ENCODE measurements around the gene ATP5MK. TPM values are rescaled to one million over a fixed set of nuclear protein-coding genes. Genes with fewer than 3 reads are reported as not detected.
A peak's percentile ranks its signal among the peaks of the same experiment; 100 is the strongest.
"Not testable (repeated sequence)": the region's sequence is repeated elsewhere in the genome, so short reads cannot be mapped to it uniquely, and the experiment has no call there.

Gene ATP5MK
- total and polyA plus RNA-seq, 7 experiments from 2014 or later, result 106 to 525 (median 123) TPM

GRCh38 chr10:103428989-103429643 is 32.8 kb upstream of the ATP5MK start:
- peak overlapping the region in 7 of 9 donors; percentile 7 to 58 (median 26) for H3K27ac Mint-ChIP-seq
- Histone ChIP-seq H3K9me3 (ENCODE audit: control insufficient read depth in 2 of 3, low read length in 3 of 3) (no peaks in the 10 kb centered on the region), H3K4me1 (ENCODE audit: control insufficient read depth in 2 of 2, insufficient read depth in 2 of 2, low read length in 2 of 2) (peaks cover 0 to 18% of the 10 kb centered on the region in 2 donors), H3K27ac (ENCODE audit: low read depth, low read length) (no peak overlapping the region), H3K4me3 (ENCODE audit: low read length) (no peak overlapping the region), H3K27me3 (ENCODE audit: control insufficient read depth in 2 of 2, insufficient read depth in 2 of 2, low read length in 2 of 2) (no peaks in the 10 kb centered on the region), H3K36me3 (ENCODE audit: control insufficient read depth in 2 of 3, insufficient read depth in 3 of 3, low read length in 3 of 3) (peaks cover 0 to 59% (median 6%) of the 10 kb centered on the region in 3 experiments)
- CTCF ChIA-PET, result no interaction called here
- peaks cover 16 to 58% (median 40%) of the 10 kb centered on the region in 7 donors for H3K4me1 Mint-ChIP-seq
- POLR2A ChIA-PET, result no interaction called here
- ATAC-seq (peak; percentile 36), DNase-seq (peak in 5 of 9 donors; percentile 26 to 37 (median 33))
- H3K27me3 Mint-ChIP-seq, result no peaks in the 10 kb centered on the region
- peaks cover 16 to 58% (median 33%) of the 10 kb centered on the region in 5 donors for H3K36me3 Mint-ChIP-seq
- intact Hi-C loops (cut with micrococcal nuclease), result loop anchor here (1.0 to 2.0 kb wide), 3 partner anchors 23 to 60 kb away; partner anchors contain the start of gene CALHM2 (in 1 of the 2)
- no peaks in the 10 kb centered on the region for H3K9me3 Mint-ChIP-seq
- H3K4me3 Mint-ChIP-seq, result peak overlapping the region; percentile 50 to 81 (median 68)

- intact Hi-C loops (cut with micrococcal nuclease), result loop anchor here in 1 of 2 donors (2.0 kb wide), 1 partner anchor 59 kb away; no protein-coding TSS in a partner anchor
- no peaks in the 10 kb centered on the region for H3K9me3 Mint-ChIP-seq
- Histone ChIP-seq H3K4me1 (ENCODE audit: control insufficient read depth in 2 of 2, insufficient read depth in 2 of 2, low read length in 2 of 2) (peaks cover 0 to 18% of the 10 kb centered on the region in 2 donors), H3K4me3 (ENCODE audit: low read length) (no peak overlapping the region), H3K27me3 (ENCODE audit: control insufficient read depth in 2 of 2, insufficient read depth in 2 of 2, low read length in 2 of 2) (no peaks in the 10 kb centered on the region), H3K27ac (ENCODE audit: low read depth, low read length) (no peak overlapping the region), H3K9me3 (ENCODE audit: control insufficient read depth in 2 of 3, low read length in 3 of 3) (no peaks in the 10 kb centered on the region), H3K36me3 (ENCODE audit: control insufficient read depth in 2 of 3, insufficient read depth in 3 of 3, low read length in 3 of 3) (peaks cover 3 to 59% (median 12%) of the 10 kb centered on the region in 3 experiments)
- no peak for ATAC-seq
- CTCF ChIA-PET, result no interaction called here
- POLR2A ChIA-PET, result no interaction called here
- H3K36me3 Mint-ChIP-seq, result peaks cover 15 to 62% (median 42%) of the 10 kb centered on the region in 5 donors
- no peak for DNase-seq
- peaks cover 16 to 53% (median 39%) of the 10 kb centered on the region in 7 donors for H3K4me1 Mint-ChIP-seq
- H3K27me3 Mint-ChIP-seq, result no peaks in the 10 kb centered on the region
- H3K27ac Mint-ChIP-seq, result peak overlapping the region in 1 of 9 donors; percentile 25
- H3K4me3 Mint-ChIP-seq, result no peak overlapping the region
These were observed 31.6 kb upstream of the ATP5MK start for GRCh38 chr10:103427866-103428265.

GRCh38 chr10:103423748-103424147 is 27.5 kb upstream of the ATP5MK start:
- DNase-seq (no peak), ATAC-seq (no peak)
- Histone ChIP-seq H3K36me3 (ENCODE audit: control insufficient read depth in 2 of 3, insufficient read depth in 3 of 3, low read length in 3 of 3) (peaks cover 22 to 83% (median 29%) of the 10 kb centered on the region in 3 experiments), H3K27ac (ENCODE audit: low read depth, low read length) (no peak overlapping the region), H3K4me1 (ENCODE audit: control insufficient read depth in 2 of 2, insufficient read depth in 2 of 2, low read length in 2 of 2) (peaks cover 0 to 3% of the 10 kb centered on the region in 2 donors), H3K4me3 (ENCODE audit: low read length) (no peak overlapping the region), H3K9me3 (ENCODE audit: control insufficient read depth in 2 of 3, low read length in 3 of 3) (no peaks in the 10 kb centered on the region), H3K27me3 (ENCODE audit: control insufficient read depth in 2 of 2, insufficient read depth in 2 of 2, low read length in 2 of 2) (no peaks in the 10 kb centered on the region)
- Mint-ChIP-seq H3K9me3 (no peaks in the 10 kb centered on the region), H3K36me3 (peaks cover 9 to 60% (median 47%) of the 10 kb centered on the region in 5 donors), H3K4me1 (peaks cover 4 to 19% (median 15%) of the 10 kb centered on the region in 7 donors), H3K27ac (peak overlapping the region in 2 of 9 donors; percentile 48 to 52), H3K27me3 (no peaks in the 10 kb centered on the region), H3K4me3 (no peak overlapping the region)
- intact Hi-C loops (cut with micrococcal nuclease), result no loop called here
- ChIA-PET POLR2A (no interaction called here), CTCF (interaction anchor here (0.7 kb wide), 1 partner anchor 320 kb away, joined by 3 read pairs; no protein-coding TSS in a partner anchor)

- peaks cover 0 to 6% (median 0%) of the 10 kb centered on the region in 7 donors for H3K4me1 Mint-ChIP-seq
- intact Hi-C loops (cut with micrococcal nuclease), result loop anchor here in 1 of 2 donors (5.0 kb wide), 1 partner anchor 33 kb away; the partner anchor contains the start of gene CALHM2
- H3K9me3 ChIP-seq (ENCODE audit: control insufficient read depth in 2 of 3, low read length in 3 of 3), result no peaks in the 10 kb centered on the region
- H3K36me3 Mint-ChIP-seq, result peaks cover 24 to 77% (median 56%) of the 10 kb centered on the region in 5 donors
- H3K27ac ChIP-seq (ENCODE audit: low read depth, low read length), result no peak overlapping the region
- POLR2A ChIA-PET, result no interaction called here
- no peaks in the 10 kb centered on the region for H3K9me3 Mint-ChIP-seq
- H3K27me3 ChIP-seq (ENCODE audit: control insufficient read depth in 2 of 2, insufficient read depth in 2 of 2, low read length in 2 of 2), result no peaks in the 10 kb centered on the region
- no peak overlapping the region for H3K4me3 Mint-ChIP-seq
- H3K36me3 ChIP-seq (ENCODE audit: control insufficient read depth in 2 of 3, insufficient read depth in 3 of 3, low read length in 3 of 3), result peaks cover 42 to 94% (median 46%) of the 10 kb centered on the region in 3 experiments
- ATAC-seq (no peak), DNase-seq (no peak)
- no peaks in the 10 kb centered on the region for H3K27me3 Mint-ChIP-seq
- H3K4me1 ChIP-seq (ENCODE audit: control insufficient read depth in 2 of 2, insufficient read depth in 2 of 2, low read length in 2 of 2), result no peaks in the 10 kb centered on the region
- no peak overlapping the region for H3K4me3 ChIP-seq (ENCODE audit: low read length)
- H3K27ac Mint-ChIP-seq, result no peak overlapping the region
- CTCF ChIA-PET, result interaction anchor here (0.6 to 7.0 kb wide), 4 partner anchors 35 to 79 kb away, joined by 3 to 99 read pairs (median 6); no protein-coding TSS in a partner anchor
These were observed 22.8 kb upstream of the ATP5MK start for GRCh38 chr10:103419101-103419500.

- intact Hi-C loops (cut with micrococcal nuclease), result loop anchor here (1.0 to 5.0 kb wide), 5 partner anchors 35 to 269 kb away; partner anchors contain the start of gene CALHM2 (in 1 of the 2)
- ChIA-PET POLR2A (interaction anchor here (0.6 kb wide), 1 partner anchor 129 kb away, joined by 3 read pairs; no protein-coding TSS in a partner anchor), CTCF (interaction anchor here (0.6 to 7.0 kb wide), 8 partner anchors 11 to 1289 kb away, joined by 3 to 99 read pairs (median 8); partner anchors contain the start of gene CALHM2)
- Mint-ChIP-seq H3K9me3 (no peaks in the 10 kb centered on the region), H3K27me3 (no peaks in the 10 kb centered on the region), H3K36me3 (peaks cover 27 to 73% (median 54%) of the 10 kb centered on the region in 5 donors), H3K4me3 (no peak overlapping the region), H3K4me1 (peaks cover 0 to 6% (median 0%) of the 10 kb centered on the region in 7 donors), H3K27ac (no peak overlapping the region)
- Histone ChIP-seq H3K9me3 (ENCODE audit: control insufficient read depth in 2 of 3, low read length in 3 of 3) (no peaks in the 10 kb centered on the region), H3K4me1 (ENCODE audit: control insufficient read depth in 2 of 2, insufficient read depth in 2 of 2, low read length in 2 of 2) (no peaks in the 10 kb centered on the region), H3K27me3 (ENCODE audit: control insufficient read depth in 2 of 2, insufficient read depth in 2 of 2, low read length in 2 of 2) (no peaks in the 10 kb centered on the region), H3K27ac (ENCODE audit: low read depth, low read length) (no peak overlapping the region), H3K36me3 (ENCODE audit: control insufficient read depth in 2 of 3, insufficient read depth in 3 of 3, low read length in 3 of 3) (peaks cover 52 to 94% (median 53%) of the 10 kb centered on the region in 3 experiments), H3K4me3 (ENCODE audit: low read length) (no peak overlapping the region)
- DNase-seq (no peak), ATAC-seq (no peak)
These were observed 21.3 kb upstream of the ATP5MK start for GRCh38 chr10:103417601-103418000.

GRCh38 chr10:103417148-103417469 is 20.8 kb upstream of the ATP5MK start:
- H3K4me1 Mint-ChIP-seq; H3K4me3 ChIP-seq (ENCODE audit: low read length); H3K4me1 ChIP-seq (ENCODE audit: control insufficient read depth in 2 of 2, insufficient read depth in 2 of 2, low read length in 2 of 2); DNase-seq; H3K4me3 Mint-ChIP-seq; H3K9me3 ChIP-seq (ENCODE audit: control insufficient read depth in 2 of 3, low read length in 3 of 3); H3K9me3 Mint-ChIP-seq; H3K27me3 Mint-ChIP-seq; H3K27ac Mint-ChIP-seq; H3K27ac ChIP-seq (ENCODE audit: low read depth, low read length); ATAC-seq; H3K27me3 ChIP-seq (ENCODE audit: control insufficient read depth in 2 of 2, insufficient read depth in 2 of 2, low read length in 2 of 2): not testable (repeated sequence)
- intact Hi-C loops (cut with micrococcal nuclease), result loop anchor here (1.0 to 5.0 kb wide), 5 partner anchors 35 to 269 kb away; partner anchors contain the start of gene CALHM2 (in 1 of the 2)
- CTCF ChIA-PET, result interaction anchor here (0.7 to 7.0 kb wide), 11 partner anchors 10 to 82 kb away, joined by 3 to 99 read pairs (median 4); partner anchors contain the start of genes CALHM2 and NEURL1
- POLR2A ChIA-PET, result interaction anchor here (0.6 to 0.8 kb wide), 2 partner anchors 77 to 129 kb away, joined by 3 read pairs; no protein-coding TSS in a partner anchor
- H3K36me3 Mint-ChIP-seq, result peaks cover 27 to 69% (median 50%) of the 10 kb centered on the region in 5 donors
- peaks cover 48 to 94% (median 49%) of the 10 kb centered on the region in 3 experiments for H3K36me3 ChIP-seq (ENCODE audit: control insufficient read depth in 2 of 3, insufficient read depth in 3 of 3, low read length in 3 of 3)
